GM12878 (cell line): ENCODE results near the gene MAML2. TPM values are rescaled to one million over a fixed set of nuclear protein-coding genes. Genes with fewer than 3 reads are reported as not detected.

Source experiments
- ATAC-seq: fragments of 200-7000 bp; cut with Tn5 transposase; 3 replicates; pipeline ENCODE4 v1.9.1; 2020; ENCODE audit warnings: mild to moderate bottlenecking, moderate library complexity
- BruUV-seq: library from RNA; stranded (reverse); fragments of 400-500 nt; replicated peaks from 2 replicates; lab custom pipeline; 2021; lab: Mats Ljungman, UMichigan
- CTCF ChIA-PET: fragments of 300-600 bp; sonication (Branson Sonifier 250); formaldehyde crosslinking; extraction: SDS; loops from one replicate; lab custom pipeline; 2021; ENCODE audit warnings: inconsistent platforms; lab: Yijun Ruan, JAX
- POLR2A ChIA-PET: fragments of 350-600 bp; formaldehyde crosslinking; extraction: SDS; loops from one replicate; lab custom pipeline; 2021; ENCODE audit warnings: inconsistent platforms; lab: Charles Lee
- RAD21 ChIA-PET: fragments of 300-600 bp; sonication (Branson Sonifier 250); formaldehyde crosslinking; loops from one replicate; lab custom pipeline; 2023; ENCODE audit warnings: antibody characterized with exemption; ENCODE audit not compliant: unreplicated experiment; lab: Charles Lee
- SMC1A ChIA-PET: fragments of 300-600 bp; sonication (Branson Sonifier 250); formaldehyde crosslinking; loops from one replicate; lab custom pipeline; 2023; ENCODE audit not compliant: unreplicated experiment, uncharacterized antibody; lab: Charles Lee
- DNase-seq: peaks from one replicate; pipeline ENCODE4 v3.0.0-alpha.2; 2011; ENCODE audit warnings: low read depth, low spot score
- FAIRE-seq: peaks from 3 replicates; lab custom pipeline; 2011; peaks lifted over from hg19 to GRCh38; lab: Jason Lieb, UNC
- H2AFZ ChIP-seq: 2 replicates; pipeline ENCODE4 v1.6.0; 2011; ENCODE audit warnings: low read depth, low read length, control low read depth; ENCODE audit not compliant: control insufficient read depth
- H3K27ac ChIP-seq: 2 replicates; pipeline ENCODE4 v1.5.1; 2011; ENCODE audit warnings: control low read depth; ENCODE audit not compliant: control insufficient read depth, insufficient read depth
- H3K27me3 ChIP-seq, 2 experiments: replicated peaks in 1 of 2; 2 replicates each; pipeline versions ENCODE4 v1.6.0 to v1.6.1; 2011; ENCODE audit warnings: low read length in 1 of 2; ENCODE audit not compliant: control insufficient read depth in 2 of 2, insufficient read depth in 2 of 2
- H3K36me3 ChIP-seq, 2 experiments: 2 replicates each; pipeline ENCODE4 v1.5.1; 2011; ENCODE audit warnings: low read length in 1 of 2; ENCODE audit not compliant: control insufficient read depth in 2 of 2, insufficient read depth in 2 of 2
- H3K4me1 ChIP-seq: 2 replicates; pipeline ENCODE4 v1.6.1; 2011; ENCODE audit warnings: mild to moderate bottlenecking, low read length, moderate library complexity, mixed read lengths; ENCODE audit not compliant: control insufficient read depth, insufficient read depth
- H3K4me2 ChIP-seq: 2 replicates; pipeline ENCODE4 v1.6.0; 2011; ENCODE audit warnings: control low read depth; ENCODE audit not compliant: control insufficient read depth, insufficient read depth
- H3K4me3 ChIP-seq: fragments of 200-600 bp; sonication (generic); 2 replicates; pipeline ENCODE4 v1.5.1; 2016
- H3K79me2 ChIP-seq: 2 replicates; pipeline ENCODE4 v1.6.0; 2011; ENCODE audit warnings: low read length; ENCODE audit not compliant: control insufficient read depth, insufficient read depth
- H3K9ac ChIP-seq: 2 replicates; pipeline ENCODE4 v1.8.0; 2011; ENCODE audit warnings: low read length, control low read depth, mixed read lengths; ENCODE audit not compliant: control insufficient read depth, insufficient read depth
- H3K9me3 ChIP-seq: replicated peaks from 3 replicates; pipeline ENCODE4 v1.5.1; 2011; ENCODE audit warnings: mild to moderate bottlenecking, low read length; ENCODE audit not compliant: control insufficient read depth, insufficient read depth
- H4K20me1 ChIP-seq: 2 replicates; pipeline ENCODE4 v1.6.0; 2011; ENCODE audit not compliant: control insufficient read depth, insufficient read depth
- ESRRA ChIP-seq: IDR thresholded peaks from 2 replicates; pipeline ENCODE4 v1.6.1; 2012; ENCODE audit warnings: mild to moderate bottlenecking, low read length, improper control_type of control experiment
- HDAC2 ChIP-seq: fragments of 200-600 bp; sonication (generic); IDR thresholded peaks from 2 replicates; pipeline ENCODE4 v1.6.1; 2017
- HDAC6 ChIP-seq: fragments of 200-600 bp; sonication (generic); IDR thresholded peaks from one replicate; pipeline ENCODE4 v1.8.0; 2017; ENCODE audit warnings: antibody characterized with exemption; ENCODE audit not compliant: unreplicated experiment
- LARP7 ChIP-seq: fragments of 450-650 bp; IDR thresholded peaks from 2 replicates; pipeline ENCODE4 v1.6.1; 2017; ENCODE audit warnings: mild to moderate bottlenecking
- MEF2B ChIP-seq: fragments of 450-650 bp; IDR thresholded peaks from 2 replicates; pipeline ENCODE4 v1.6.1; 2018; ENCODE audit warnings: mild to moderate bottlenecking, moderate library complexity; ENCODE audit not compliant: partially characterized antibody, poor library complexity, severe bottlenecking
- NRF1 ChIP-seq: conservative IDR thresholded peaks from 2 replicates; pipeline ENCODE4 v1.6.1; 2011; ENCODE audit warnings: mild to moderate bottlenecking, low read depth, low read length, improper control_type of control experiment
- WGBS: methylation state at CpG from one replicate; pipeline ENCODE4 v1.1.6; 2016; ENCODE audit warnings: low lambda C conversion rate; ENCODE audit not compliant: insufficient replicate concordance, insufficient coverage; ENCODE audit errors: missing lambda C conversion rate; 5-methylcytosine and 5-hydroxymethylcytosine counted together
- in situ Hi-C: fragments of 300-500 bp; cut with MboI; formaldehyde crosslinking; loops from 9 replicates; pipeline ENCODE4 v1.14.3; 2018; ENCODE audit warnings: mixed read lengths
- intact Hi-C: fragments of 100-400 bp; cut with micrococcal nuclease; formaldehyde crosslinking; loops from one replicate; pipeline ENCODE4 v1.14.2; 2022; ENCODE audit not compliant: unreplicated experiment
- polyA plus RNA-seq, 11 experiments: library from polyadenylated mRNA; depleted of rRNA in 4 of 11; unstranded in 6 of 11; stranded (reverse) in 5 of 11; fragments of >200 nt; fragmentation: Nextera tagmentation in 4 of 11; fragmentation: Illumina TruSeq in 1 of 11; extraction: Ambion mirVana in 4 of 11; extraction: Trizol in 1 of 11; gene quantifications; 1 replicate in 1 of 11; 2 replicates in 10 of 11; pipeline versions ENCODE4 v1.2.1 to v1.2.3, GENCODE V29; 2011 to 2016; ENCODE audit warnings: inconsistent platforms in 2 of 11, missing spikeins in 2 of 11, low read depth in 1 of 11
- total RNA-seq, 4 experiments: library from RNA; depleted of rRNA in 3 of 4; stranded (reverse); fragments of >200 nt in 3 of 4; fragmentation: Illumina TruSeq in 1 of 4; extraction: Trizol in 1 of 4; gene quantifications; 2 replicates each; pipeline versions ENCODE4 v1.2.1 to v1.2.3, GENCODE V29; 2013 to 2021
- TF ChIP-seq, protein P1 (sequence below): IDR thresholded peaks from 2 replicates; pipeline ENCODE4 v1.6.1; 2011; ENCODE audit warnings: borderline replicate concordance, low read depth, mild to moderate bottlenecking, moderate library complexity, low read length; ENCODE audit not compliant: insufficient read depth, poor library complexity, severe bottlenecking

MAML2 gene
- total and polyA plus RNA-seq, 10 of the 15 experiments (the other 5 are each of a cell fraction or from before 2014, with no cell fraction given) = 2.5 to 15.1 (median 12.0) TPM

DNA sequence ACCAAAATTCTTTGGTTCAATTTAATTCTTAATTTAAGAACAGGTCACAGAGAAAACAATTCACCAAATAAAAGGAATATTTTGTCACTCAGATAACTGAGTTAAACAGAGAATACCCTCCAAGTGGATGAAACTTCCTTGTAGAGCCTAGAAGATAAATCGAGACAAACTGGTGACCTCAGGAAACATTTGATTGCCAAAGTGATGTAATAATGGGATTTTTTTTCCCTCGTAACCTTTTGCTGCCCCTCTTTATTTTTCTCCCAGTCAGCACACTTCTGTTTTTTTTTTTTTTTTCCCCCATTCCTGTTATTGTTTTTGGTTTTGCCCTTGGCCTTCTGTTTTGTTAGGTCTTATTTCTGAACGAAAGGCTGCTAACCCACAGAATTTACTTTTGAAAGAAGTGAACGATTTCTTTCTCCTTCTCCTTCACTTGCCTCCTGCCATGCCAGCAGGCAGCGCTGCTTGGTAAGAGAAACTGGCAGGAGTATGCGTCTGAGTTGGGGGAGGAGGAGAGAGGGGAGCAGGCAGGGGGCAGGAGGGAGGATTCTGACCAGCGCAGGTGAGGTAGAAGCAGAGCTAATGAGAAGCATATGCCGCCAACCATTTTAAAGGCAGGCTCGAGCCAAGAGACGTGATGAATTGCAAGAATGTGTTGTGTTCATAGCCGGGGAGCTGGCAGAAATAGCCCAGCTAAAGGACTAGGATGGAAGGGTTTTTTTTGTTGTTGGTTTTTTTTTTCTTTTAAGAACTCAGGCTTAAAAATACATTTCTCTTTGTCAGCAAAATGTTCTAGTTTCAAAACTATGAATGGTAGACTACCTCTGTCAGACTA is 297.2 kb downstream of the MAML2 start:
- 85% methylated on average over 9 of the region's 11 CpGs for WGBS
- H3K9me3 ChIP-seq = no peaks in the 10 kb centered on the region
- H4K20me1 ChIP-seq = no peaks in the 10 kb centered on the region
- ChIA-PET SMC1A (interaction anchor here (0.6 to 1.8 kb wide), 5 partner anchors 10 to 283 kb away, joined by 3 to 8 read pairs (median 3); no protein-coding TSS in a partner anchor), POLR2A (no interaction called here), CTCF (interaction anchor here (1.6 kb wide), 1 partner anchor 9 kb away, joined by 9 read pairs; no protein-coding TSS in a partner anchor), RAD21 (no interaction called here)
- no peaks in the 10 kb centered on the region for H3K4me1 ChIP-seq
- H3K4me3 ChIP-seq = no peak overlapping the region
- ATAC-seq (no peak), FAIRE-seq (no peak), DNase-seq (no peak)
- BruUV-seq = no TSS peak
- H2AFZ ChIP-seq = no peak overlapping the region
- TF ChIP-seq ESRRA = no peak
- H3K79me2 ChIP-seq = no peaks in the 10 kb centered on the region
- no peak overlapping the region for H3K27ac ChIP-seq
- in situ Hi-C loops = no loop called here
- no peak overlapping the region for H3K4me2 ChIP-seq
- no peak overlapping the region for H3K9ac ChIP-seq
- no peaks in the 10 kb centered on the region; a peak in 1 of 4 replicates for H3K36me3 ChIP-seq
- intact Hi-C loops = no loop called here
- no peaks in the 10 kb centered on the region for H3K27me3 ChIP-seq

DNA sequence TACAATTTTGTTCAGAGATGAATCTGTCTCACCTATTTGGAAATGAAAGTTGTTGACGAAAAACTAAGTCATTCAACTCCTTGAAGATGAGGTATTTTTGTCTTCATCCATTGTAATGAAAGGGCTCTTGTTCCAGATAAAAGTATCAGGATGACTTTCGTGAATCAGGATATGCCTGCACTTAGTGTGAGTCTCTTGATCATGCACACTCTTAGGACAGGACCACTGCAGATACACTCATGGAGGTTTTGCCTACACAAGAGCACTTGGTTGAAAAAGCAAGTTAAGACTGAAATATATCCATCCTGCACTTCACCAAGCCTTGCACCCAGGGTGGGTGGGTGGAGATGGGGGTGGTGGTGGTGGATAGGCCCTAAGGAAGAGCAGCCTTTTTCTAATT is 298.2 kb downstream of the MAML2 start:
- ChIA-PET RAD21 (no interaction called here), CTCF (no interaction called here), POLR2A (no interaction called here), SMC1A (no interaction called here)
- H2AFZ ChIP-seq = no peak overlapping the region
- H4K20me1 ChIP-seq = no peaks in the 10 kb centered on the region
- BruUV-seq = no TSS peak
- H3K36me3 ChIP-seq = no peaks in the 10 kb centered on the region
- H3K4me3 ChIP-seq = no peak overlapping the region
- TF ChIP-seq HDAC2 (no peak), HDAC6 (no peak), MEF2B (no peak), NRF1 (no peak), LARP7 (no peak)
- TF ChIP-seq, protein P1, sequence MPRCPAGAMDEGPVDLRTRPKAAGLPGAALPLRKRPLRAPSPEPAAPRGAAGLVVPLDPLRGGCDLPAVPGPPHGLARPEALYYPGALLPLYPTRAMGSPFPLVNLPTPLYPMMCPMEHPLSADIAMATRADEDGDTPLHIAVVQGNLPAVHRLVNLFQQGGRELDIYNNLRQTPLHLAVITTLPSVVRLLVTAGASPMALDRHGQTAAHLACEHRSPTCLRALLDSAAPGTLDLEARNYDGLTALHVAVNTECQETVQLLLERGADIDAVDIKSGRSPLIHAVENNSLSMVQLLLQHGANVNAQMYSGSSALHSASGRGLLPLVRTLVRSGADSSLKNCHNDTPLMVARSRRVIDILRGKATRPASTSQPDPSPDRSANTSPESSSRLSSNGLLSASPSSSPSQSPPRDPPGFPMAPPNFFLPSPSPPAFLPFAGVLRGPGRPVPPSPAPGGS = no peak
- no peaks in the 10 kb centered on the region for H3K9me3 ChIP-seq
- no peaks in the 10 kb centered on the region for H3K4me1 ChIP-seq
- H3K4me2 ChIP-seq = no peak overlapping the region
- no peak overlapping the region for H3K9ac ChIP-seq
- no peaks in the 10 kb centered on the region for H3K79me2 ChIP-seq
- no peaks in the 10 kb centered on the region for H3K27me3 ChIP-seq
- WGBS = 77% methylated on average over 2 of the region's 2 CpGs
- FAIRE-seq (no peak), DNase-seq (no peak), ATAC-seq (no peak)
- no peak overlapping the region for H3K27ac ChIP-seq
- intact Hi-C loops (no loop called here), in situ Hi-C loops (no loop called here)
